OCI-LY3 (cell line): ENCODE data around the gene DISP3.

Experiments used
- H2AFZ ChIP-seq: fragments of 200-600, 300-600 bp; shearing (Covaris generic); 2 replicates; pipeline ENCODE4 v1.6.0; 2014; ENCODE audit warnings: antibody characterized with exemption, low read depth, low read length
- H3K27ac ChIP-seq: fragments of 200-600, 300-600 bp; sonication (generic); 2 replicates; pipeline ENCODE4 v1.5.1; 2014; ENCODE audit warnings: mild to moderate bottlenecking, low read length, moderate library complexity, mixed read lengths
- H3K27me3 ChIP-seq: fragments of 200-600, 300-600 bp; sonication (generic); 2 replicates; pipeline ENCODE4 v1.6.1; 2014; ENCODE audit warnings: low read depth, low read length, mixed read lengths
- H3K36me3 ChIP-seq: fragments of 200-600, 300-600 bp; sonication (generic); replicated peaks from 2 replicates; pipeline ENCODE3; 2014; ENCODE audit warnings: low read depth, low read length, mixed read lengths
- H3K4me1 ChIP-seq: fragments of 300-600, 200-600 bp; sonication (generic); 2 replicates; pipeline ENCODE4 v1.6.1; 2014; ENCODE audit warnings: low read length, mixed read lengths
- H3K4me2 ChIP-seq: fragments of 200-600, 300-600 bp; sonication (generic); 2 replicates; pipeline ENCODE4 v1.6.1; 2014; ENCODE audit warnings: low read length, mixed read lengths
- H3K4me3 ChIP-seq: fragments of 300-600, 200-600 bp; sonication (generic); 2 replicates; pipeline ENCODE4 v1.5.1; 2014; ENCODE audit warnings: antibody characterized with exemption, mild to moderate bottlenecking, low read length, moderate library complexity
- H3K79me2 ChIP-seq: fragments of 300-600, 200-600 bp; shearing (Covaris generic); 2 replicates; pipeline ENCODE4 v1.6.1; 2014; ENCODE audit warnings: mild to moderate bottlenecking, low read length, mixed read lengths
- H3K9ac ChIP-seq: fragments of 300-600, 200-600 bp; shearing (Covaris generic); 2 replicates; pipeline ENCODE4 v1.6.0; 2014; ENCODE audit warnings: mild to moderate bottlenecking, low read length, moderate library complexity
- H3K9me3 ChIP-seq: fragments of 200-600, 300-600 bp; shearing (Covaris generic); 2 replicates; pipeline ENCODE4 v1.6.1; 2014; ENCODE audit warnings: low read length, mixed read lengths; ENCODE audit not compliant: insufficient read depth
- H4K20me1 ChIP-seq: fragments of 200-600, 300-600 bp; sonication (generic); 2 replicates; pipeline ENCODE4 v1.6.1; 2016; ENCODE audit warnings: low read length, mixed read lengths; ENCODE audit not compliant: insufficient read depth
- CTCF ChIP-seq: fragments of 200-600, 300-600 bp; sonication (generic); IDR thresholded peaks from 2 replicates; pipeline ENCODE4 v1.5.1; 2014; ENCODE audit warnings: antibody characterized with exemption, low read length, low read depth
- EZH2phosphoT487 ChIP-seq: fragments of 200-600 bp; shearing (Covaris generic); IDR thresholded peaks from 2 replicates; pipeline ENCODE4 v1.6.1; 2018; ENCODE audit warnings: antibody characterized with exemption, mixed run types, low read depth

DISP3 gene

GRCh38 chr1:11573116-11573692 lies 94.2 kb downstream of the DISP3 start:
- no peaks in the 10 kb centered on the region for H3K27me3 ChIP-seq
- no peak overlapping the region for H3K27ac ChIP-seq
- H3K4me3 ChIP-seq = no peak overlapping the region
- H3K4me1 ChIP-seq = peaks cover 4% of the 10 kb centered on the region; the same call in 1 of the 2 replicates
- TF ChIP-seq EZH2phosphoT487 (no peak), CTCF (no peak)
- H3K9ac ChIP-seq = no peak overlapping the region
- H3K4me2 ChIP-seq = no peak overlapping the region
- H3K79me2 ChIP-seq = no peaks in the 10 kb centered on the region
- no peaks in the 10 kb centered on the region for H4K20me1 ChIP-seq
- no peaks in the 10 kb centered on the region for H3K9me3 ChIP-seq
- H3K36me3 ChIP-seq = no peaks in the 10 kb centered on the region
- no peak overlapping the region for H2AFZ ChIP-seq

DNA sequence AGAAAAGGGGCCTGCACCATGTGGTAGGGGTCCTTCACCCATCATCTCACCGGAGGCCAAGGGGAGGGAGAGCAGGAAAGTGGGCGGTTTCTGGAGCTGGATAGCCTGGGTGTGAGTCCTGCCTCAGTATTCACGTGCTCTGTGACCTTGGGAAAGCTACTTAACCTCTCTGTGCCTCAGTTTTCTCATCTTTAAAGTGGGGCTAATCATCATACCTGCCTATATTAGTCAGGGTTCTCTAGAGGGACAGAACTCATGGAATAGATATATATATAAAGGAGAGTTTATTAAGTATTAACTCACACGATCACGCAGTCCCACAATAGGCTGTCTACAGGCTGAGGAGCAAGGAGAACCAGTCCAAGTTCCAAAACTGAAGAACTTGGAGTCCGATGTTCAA lies 96.6 kb downstream of the DISP3 start:
- H3K9me3 ChIP-seq = no peaks in the 10 kb centered on the region
- H3K27me3 ChIP-seq = no peaks in the 10 kb centered on the region
- no peak overlapping the region for H2AFZ ChIP-seq
- H3K36me3 ChIP-seq = no peaks in the 10 kb centered on the region
- H3K4me2 ChIP-seq = no peak overlapping the region
- no peaks in the 10 kb centered on the region for H3K4me1 ChIP-seq
- no peak overlapping the region for H3K27ac ChIP-seq
- H3K9ac ChIP-seq = no peak overlapping the region
- TF ChIP-seq CTCF = no peak
- TF ChIP-seq EZH2phosphoT487 = no peak
- no peaks in the 10 kb centered on the region for H4K20me1 ChIP-seq
- no peak overlapping the region for H3K4me3 ChIP-seq
- H3K79me2 ChIP-seq = no peaks in the 10 kb centered on the region

DNA sequence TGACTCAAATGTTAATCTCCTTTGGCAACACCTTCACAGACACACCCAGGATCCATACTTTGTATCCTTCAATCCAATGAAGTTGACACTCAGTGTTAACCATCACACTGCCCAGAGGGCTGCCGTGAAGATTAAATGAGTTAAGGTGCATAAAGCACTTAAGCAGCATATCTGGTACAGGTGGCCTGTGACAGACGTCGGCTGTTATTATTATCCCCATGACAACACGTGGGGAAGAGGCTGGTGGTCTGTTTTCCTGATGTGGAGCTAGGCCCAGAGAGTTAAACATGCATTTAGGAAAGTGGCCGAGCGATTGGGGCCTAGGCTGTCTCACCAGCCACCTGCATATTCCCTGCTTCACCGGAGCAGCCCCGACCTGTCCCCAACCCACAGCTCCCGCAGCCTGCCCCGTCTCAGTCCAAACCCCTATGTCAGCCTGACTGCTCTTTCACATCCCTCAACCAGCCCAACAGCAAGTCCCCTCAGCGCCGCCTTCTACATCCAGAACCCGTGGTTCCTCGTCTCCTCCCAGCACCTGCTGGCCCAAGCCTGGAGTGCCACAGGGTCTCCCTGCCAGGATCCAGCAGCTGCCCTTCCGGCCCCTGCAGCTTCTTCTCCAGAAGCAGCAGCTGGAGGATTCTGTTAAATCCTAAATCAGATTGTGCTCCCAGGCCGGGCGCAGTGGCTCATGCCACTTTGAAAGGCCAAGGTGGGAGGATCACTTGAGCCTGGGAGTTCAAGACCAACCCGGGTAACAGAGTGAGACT lies 97.3 kb downstream of the DISP3 start:
- Histone ChIP-seq H3K4me1 (no peaks in the 10 kb centered on the region), H3K27ac (no peak overlapping the region), H4K20me1 (no peaks in the 10 kb centered on the region), H2AFZ (no peak overlapping the region), H3K27me3 (peaks cover 4% of the 10 kb centered on the region; the same call in 1 of the 2 replicates), H3K4me3 (no peak overlapping the region), H3K36me3 (no peaks in the 10 kb centered on the region), H3K79me2 (no peaks in the 10 kb centered on the region), H3K9me3 (no peaks in the 10 kb centered on the region), H3K4me2 (no peak overlapping the region), H3K9ac (no peak overlapping the region)
- TF ChIP-seq EZH2phosphoT487 (no peak), CTCF (no peak)

DNA sequence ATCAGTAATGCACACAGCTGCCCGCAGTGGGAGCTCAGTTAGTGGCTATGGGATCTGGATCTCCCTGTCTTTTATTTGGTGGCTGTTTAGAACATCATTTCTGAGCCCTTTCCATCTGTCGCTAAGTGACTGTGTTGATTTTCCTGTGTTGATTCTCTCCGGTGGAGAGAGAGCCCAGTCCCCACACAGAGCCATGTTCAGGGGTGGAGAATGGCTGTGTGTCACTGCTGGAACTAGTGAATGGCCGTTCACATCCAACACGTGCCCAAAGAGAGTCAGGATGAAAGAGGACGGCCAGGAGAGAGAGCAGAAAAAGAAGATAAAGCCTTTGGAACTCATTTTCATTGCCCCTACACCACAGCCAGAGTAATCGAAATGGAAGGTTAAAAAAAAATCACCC lies 99.0 kb downstream of the DISP3 start:
- no peaks in the 10 kb centered on the region for H4K20me1 ChIP-seq
- no peak for TF ChIP-seq EZH2phosphoT487
- no peak for TF ChIP-seq CTCF
- no peaks in the 10 kb centered on the region for H3K4me1 ChIP-seq
- no peak overlapping the region for H3K4me2 ChIP-seq
- H3K36me3 ChIP-seq = no peaks in the 10 kb centered on the region
- H3K27me3 ChIP-seq = peaks cover 5% of the 10 kb centered on the region; the same call in 1 of the 2 replicates
- no peaks in the 10 kb centered on the region for H3K9me3 ChIP-seq
- no peak overlapping the region for H3K9ac ChIP-seq
- H3K27ac ChIP-seq = no peak overlapping the region
- H3K4me3 ChIP-seq = no peak overlapping the region
- no peaks in the 10 kb centered on the region for H3K79me2 ChIP-seq
- no peak overlapping the region for H2AFZ ChIP-seq
